Measurements from ENCODE around the gene ZNF521.

Gene ZNF521

GRCh38 chr18:25050605-25051004, 301.4 kb downstream of the ZNF521 start:
- H3K4me3 Mint-ChIP-seq: no peak overlapping the region
- no peak for TF ChIP-seq CTCF (IDR thresholded peaks at IDR 0.05; ENCODE audit: unreplicated experiment in 3 of 3)
- no peaks in the 10 kb centered on the region for H3K9me3 Mint-ChIP-seq
- no peak overlapping the region for H3K27ac Mint-ChIP-seq
- peaks cover under 1% of the 10 kb centered on the region for H3K36me3 Mint-ChIP-seq (ENCODE audit: low read depth)
- no peaks in the 10 kb centered on the region for H3K4me1 Mint-ChIP-seq
- no peaks in the 10 kb centered on the region for H3K27me3 Mint-ChIP-seq (ENCODE audit: low read depth)

GRCh38 chr18:25047983-25048382, 304.0 kb downstream of the ZNF521 start:
- Mint-ChIP-seq H3K9me3 (no peaks in the 10 kb centered on the region), H3K4me1 (no peaks in the 10 kb centered on the region), H3K27me3 (ENCODE audit: low read depth) (peaks cover 6% of the 10 kb centered on the region), H3K36me3 (ENCODE audit: low read depth) (no peaks in the 10 kb centered on the region), H3K4me3 (no peak overlapping the region), H3K27ac (no peak overlapping the region)
- no peak for TF ChIP-seq CTCF (IDR thresholded peaks at IDR 0.05; ENCODE audit: unreplicated experiment in 3 of 3)

GRCh38 chr18:25047421-25047820, 304.5 kb downstream of the ZNF521 start:
- Mint-ChIP-seq H3K4me1 (no peaks in the 10 kb centered on the region), H3K36me3 (ENCODE audit: low read depth) (no peaks in the 10 kb centered on the region), H3K27me3 (ENCODE audit: low read depth) (peaks cover 6% of the 10 kb centered on the region), H3K27ac (no peak overlapping the region), H3K4me3 (no peak overlapping the region), H3K9me3 (no peaks in the 10 kb centered on the region)
- TF ChIP-seq CTCF (IDR thresholded peaks at IDR 0.05; ENCODE audit: unreplicated experiment in 3 of 3): no peak

GRCh38 chr18:25044694-25045093, 307.3 kb downstream of the ZNF521 start:
- no peaks in the 10 kb centered on the region for H3K9me3 Mint-ChIP-seq
- no peak overlapping the region for H3K27ac Mint-ChIP-seq
- TF ChIP-seq CTCF (IDR thresholded peaks at IDR 0.05; ENCODE audit: unreplicated experiment in 3 of 3): no peak
- H3K4me1 Mint-ChIP-seq: no peaks in the 10 kb centered on the region
- H3K27me3 Mint-ChIP-seq (ENCODE audit: low read depth): peaks cover 7% of the 10 kb centered on the region
- no peaks in the 10 kb centered on the region for H3K36me3 Mint-ChIP-seq (ENCODE audit: low read depth)
- H3K4me3 Mint-ChIP-seq: no peak overlapping the region

- no peak for TF ChIP-seq CTCF (IDR thresholded peaks at IDR 0.05; ENCODE audit: unreplicated experiment in 3 of 3)
- Mint-ChIP-seq H3K27me3 (ENCODE audit: low read depth) (peaks cover 11% of the 10 kb centered on the region), H3K4me1 (no peaks in the 10 kb centered on the region), H3K4me3 (no peak overlapping the region), H3K9me3 (no peaks in the 10 kb centered on the region), H3K27ac (no peak overlapping the region), H3K36me3 (ENCODE audit: low read depth) (no peaks in the 10 kb centered on the region)
Observed at GRCh38 chr18:25043104-25043503, 308.9 kb downstream of the ZNF521 start.

- no peak overlapping the region for H3K4me3 Mint-ChIP-seq
- H3K27ac Mint-ChIP-seq: no peak overlapping the region
- H3K27me3 Mint-ChIP-seq (ENCODE audit: low read depth): peaks cover 11% of the 10 kb centered on the region
- H3K9me3 Mint-ChIP-seq: no peaks in the 10 kb centered on the region
- H3K36me3 Mint-ChIP-seq (ENCODE audit: low read depth): no peaks in the 10 kb centered on the region
- no peak for TF ChIP-seq CTCF (IDR thresholded peaks at IDR 0.05; ENCODE audit: unreplicated experiment in 3 of 3)
- H3K4me1 Mint-ChIP-seq: no peaks in the 10 kb centered on the region
Observed at GRCh38 chr18:25042641-25043051, 309.3 kb downstream of the ZNF521 start.

Data from nephron (organoid).